Keratinocyte (primary cell): ENCODE data around the gene SLC1A1. TPM values are rescaled to one million over a fixed set of nuclear protein-coding genes. Genes with fewer than 3 reads are reported as not detected.

Experiments used
- DNase-seq: peaks from one replicate; pipeline ENCODE4 v3.0.0-alpha.2; 2011; ENCODE audit warnings: low read depth, missing footprints, low spot score
- FAIRE-seq: peaks from 2 replicates; lab custom pipeline; 2011; peaks lifted over from hg19 to GRCh38; lab: Jason Lieb, UNC
- H2AFZ ChIP-seq: 2 replicates; pipeline ENCODE4 v1.6.0; 2012; ENCODE audit warnings: low read length, control low read depth, inconsistent platforms; ENCODE audit not compliant: control insufficient read depth
- H3K27ac ChIP-seq: 2 replicates; pipeline ENCODE4 v1.5.1; 2011; ENCODE audit warnings: low read length; ENCODE audit not compliant: control insufficient read depth, insufficient read depth
- H3K27me3 ChIP-seq: 3 replicates; pipeline ENCODE4 v1.6.0; 2011; ENCODE audit warnings: low read length; ENCODE audit not compliant: control insufficient read depth, insufficient read depth; ENCODE audit errors: extremely low read depth
- H3K36me3 ChIP-seq, 2 experiments: 2 replicates in 1 of 2; 3 replicates in 1 of 2; pipeline ENCODE4 v1.5.1; 2011; ENCODE audit warnings: low read length in 2 of 2, mild to moderate bottlenecking in 1 of 2; ENCODE audit not compliant: control insufficient read depth in 2 of 2, insufficient read depth in 2 of 2; ENCODE audit errors: extremely low read depth in 1 of 2
- H3K4me1 ChIP-seq: 3 replicates; pipeline ENCODE4 v1.5.1; 2011; ENCODE audit warnings: low read length; ENCODE audit not compliant: control insufficient read depth, insufficient read depth; ENCODE audit errors: extremely low read depth
- H3K4me2 ChIP-seq: 3 replicates; pipeline ENCODE4 v1.6.0; 2011; ENCODE audit warnings: low read depth, low read length; ENCODE audit not compliant: control insufficient read depth, insufficient read depth; ENCODE audit errors: extremely low read depth
- H3K4me3 ChIP-seq, 3 experiments: fragments of 200-600 bp in 1 of 3; sonication (generic) in 1 of 3; 2 replicates in 2 of 3; 3 replicates in 1 of 3; pipeline ENCODE4 v1.5.1; 2011 to 2016; ENCODE audit warnings: low read length in 3 of 3, mild to moderate bottlenecking in 3 of 3, control low read depth in 2 of 3, inconsistent platforms in 1 of 3, low read depth in 1 of 3, mixed read lengths in 1 of 3, mixed run types in 1 of 3, moderate library complexity in 1 of 3; ENCODE audit not compliant: control insufficient read depth in 2 of 3, insufficient read depth in 2 of 3; ENCODE audit errors: extremely low read depth in 1 of 3
- H3K79me2 ChIP-seq: 2 replicates; pipeline ENCODE4 v1.6.0; 2012; ENCODE audit warnings: low read length; ENCODE audit not compliant: control insufficient read depth, insufficient read depth
- H3K9ac ChIP-seq: 3 replicates; pipeline ENCODE4 v1.6.0; 2011; ENCODE audit warnings: low read length; ENCODE audit not compliant: control insufficient read depth, insufficient read depth; ENCODE audit errors: extremely low read depth
- H3K9me1 ChIP-seq: 3 replicates; pipeline ENCODE4 v1.6.0; 2011; ENCODE audit warnings: low read length; ENCODE audit not compliant: control insufficient read depth, insufficient read depth; ENCODE audit errors: extremely low read depth
- H3K9me3 ChIP-seq: 2 replicates; pipeline ENCODE4 v1.5.1; 2012; ENCODE audit warnings: low read depth, low read length; ENCODE audit not compliant: control insufficient read depth
- H4K20me1 ChIP-seq: 3 replicates; pipeline ENCODE4 v1.6.0; 2011; ENCODE audit warnings: low read length; ENCODE audit not compliant: control insufficient read depth, insufficient read depth; ENCODE audit errors: extremely low read depth
- EZH2 ChIP-seq: IDR thresholded peaks from one replicate; pipeline ENCODE4 v1.6.1; 2012; ENCODE audit warnings: inconsistent platforms, mild to moderate bottlenecking, low read length, moderate library complexity
- dilution Hi-C: fragments of 300-500 bp; cut with MboI; formaldehyde crosslinking; loops from one replicate; pipeline ENCODE4 v1.7.0; 2020; ENCODE audit warnings: low sequenced_read_pairs; ENCODE audit not compliant: extremely low pct_ligation_motif_present
- polyA plus RNA-seq, 5 experiments: library from polyadenylated mRNA; depleted of rRNA in 3 of 5; stranded (reverse) in 3 of 5; stranded (forward) in 1 of 5; unstranded in 1 of 5; fragments of >200 nt; gene quantifications; 1 replicate in 1 of 5; 2 replicates in 3 of 5; 3 replicates in 1 of 5; pipeline versions ENCODE4 v1.2.1 to v1.2.3, GENCODE V29; 2011 to 2012; ENCODE audit warnings: missing spikeins in 2 of 5, low read depth in 1 of 5, low replicate concordance in 1 of 5
- TF ChIP-seq, protein P1 (sequence below), 3 experiments: IDR thresholded peaks in 1 of 3; conservative IDR thresholded peaks in 1 of 3; optimal IDR thresholded peaks in 1 of 3; 2 replicates in 2 of 3; 3 replicates in 1 of 3; pipeline versions ENCODE3 to v1.5.1; 2011; ENCODE audit warnings: low read length in 3 of 3, mild to moderate bottlenecking in 3 of 3, moderate library complexity in 2 of 3, control low read depth in 1 of 3, inconsistent platforms in 1 of 3; ENCODE audit not compliant: insufficient read depth in 2 of 3; ENCODE audit errors: extremely low read depth in 1 of 3

Gene SLC1A1
- polyA plus RNA-seq, 1 donor (not counting 4 experiments of a cell fraction or from before 2014, with no cell fraction given), result 0.20 TPM

DNA sequence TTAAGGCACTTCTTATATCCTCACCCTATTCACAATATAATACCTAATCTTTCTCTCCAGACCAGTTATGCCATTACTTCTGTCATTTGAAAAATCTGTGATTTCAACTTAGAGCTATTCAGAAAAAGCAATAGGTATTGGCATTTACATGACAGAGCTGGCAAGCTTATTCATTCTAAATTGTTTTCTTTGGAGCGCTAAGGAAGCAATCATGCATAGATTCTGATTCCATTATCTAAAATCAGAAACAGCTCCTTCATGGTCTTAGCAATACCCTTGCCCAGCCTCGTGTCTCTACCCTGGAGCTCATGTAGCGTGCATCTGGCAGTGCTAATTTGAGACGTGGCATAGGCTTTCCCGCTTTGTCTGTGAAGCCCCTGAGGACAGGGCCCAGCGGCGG is 4.5 kb downstream of the SLC1A1 start:
- H3K27me3 ChIP-seq, result peaks cover 22% of the 10 kb centered on the region

GRCh38 chr9:4495537-4495936 is 5.3 kb downstream of the SLC1A1 start:
- no peak overlapping the region for H3K4me3 ChIP-seq
- no peak for TF ChIP-seq EZH2
- TF ChIP-seq, protein P1, sequence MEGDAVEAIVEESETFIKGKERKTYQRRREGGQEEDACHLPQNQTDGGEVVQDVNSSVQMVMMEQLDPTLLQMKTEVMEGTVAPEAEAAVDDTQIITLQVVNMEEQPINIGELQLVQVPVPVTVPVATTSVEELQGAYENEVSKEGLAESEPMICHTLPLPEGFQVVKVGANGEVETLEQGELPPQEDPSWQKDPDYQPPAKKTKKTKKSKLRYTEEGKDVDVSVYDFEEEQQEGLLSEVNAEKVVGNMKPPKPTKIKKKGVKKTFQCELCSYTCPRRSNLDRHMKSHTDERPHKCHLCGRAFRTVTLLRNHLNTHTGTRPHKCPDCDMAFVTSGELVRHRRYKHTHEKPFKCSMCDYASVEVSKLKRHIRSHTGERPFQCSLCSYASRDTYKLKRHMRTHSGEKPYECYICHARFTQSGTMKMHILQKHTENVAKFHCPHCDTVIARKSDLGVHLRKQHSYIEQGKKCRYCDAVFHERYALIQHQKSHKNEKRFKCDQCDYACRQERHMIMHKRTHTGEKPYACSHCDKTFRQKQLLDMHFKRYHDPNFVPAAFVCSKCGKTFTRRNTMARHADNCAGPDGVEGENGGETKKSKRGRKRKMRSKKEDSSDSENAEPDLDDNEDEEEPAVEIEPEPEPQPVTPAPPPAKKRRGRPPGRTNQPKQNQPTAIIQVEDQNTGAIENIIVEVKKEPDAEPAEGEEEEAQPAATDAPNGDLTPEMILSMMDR (optimal IDR thresholded peaks at IDR 0.05 in 1 of 3, IDR thresholded peaks at IDR 0.05 in 1 of 3, conservative IDR thresholded peaks at IDR 0.05 in 1 of 3; ENCODE audit: extremely low read depth in 1 of 3, insufficient read depth in 2 of 3, low read length in 3 of 3), result no peak
- DNase-seq (no peak), FAIRE-seq (no peak)
- H4K20me1 ChIP-seq, result no peaks in the 10 kb centered on the region
- no peaks in the 10 kb centered on the region for H3K9me3 ChIP-seq
- H3K27ac ChIP-seq, result no peak overlapping the region
- H3K36me3 ChIP-seq, result no peaks in the 10 kb centered on the region
- H3K9me1 ChIP-seq, result no peaks in the 10 kb centered on the region
- dilution Hi-C loops, result no loop called here
- H2AFZ ChIP-seq, result no peak overlapping the region
- no peaks in the 10 kb centered on the region for H3K79me2 ChIP-seq
- H3K4me1 ChIP-seq, result peaks cover 6% of the 10 kb centered on the region
- no peak overlapping the region for H3K4me2 ChIP-seq
- H3K27me3 ChIP-seq, result peaks cover 14% of the 10 kb centered on the region
- H3K9ac ChIP-seq, result no peak overlapping the region

More for the DNA sequence above, 4.5 kb downstream of the SLC1A1 start:
- H3K4me3 ChIP-seq, result no peak overlapping the region
- TF ChIP-seq, protein P1 (optimal IDR thresholded peaks at IDR 0.05 in 1 of 3, IDR thresholded peaks at IDR 0.05 in 1 of 3, conservative IDR thresholded peaks at IDR 0.05 in 1 of 3; ENCODE audit: extremely low read depth in 1 of 3, insufficient read depth in 2 of 3, low read length in 3 of 3), result no peak
- no peak for TF ChIP-seq EZH2
- dilution Hi-C loops, result no loop called here
- FAIRE-seq, result no peak
- H3K79me2 ChIP-seq, result no peaks in the 10 kb centered on the region
- H3K9me3 ChIP-seq, result no peaks in the 10 kb centered on the region
- H4K20me1 ChIP-seq, result no peaks in the 10 kb centered on the region
- peaks cover 6% of the 10 kb centered on the region for H3K4me1 ChIP-seq
- H3K36me3 ChIP-seq, result no peaks in the 10 kb centered on the region
- no peak overlapping the region for H3K4me2 ChIP-seq
- no peak overlapping the region for H3K27ac ChIP-seq
- no peaks in the 10 kb centered on the region for H3K9me1 ChIP-seq
- H2AFZ ChIP-seq, result no peak overlapping the region
- no peak overlapping the region for H3K9ac ChIP-seq
- DNase-seq, result no peak
